ENCODE measurements around the gene SHISA6. TPM values are rescaled to one million over a fixed set of nuclear protein-coding genes. Genes with fewer than 3 reads are reported as not detected.

The SHISA6 gene
- total RNA-seq, 1 experiment from 2014 or later = 2.9 TPM

DNA sequence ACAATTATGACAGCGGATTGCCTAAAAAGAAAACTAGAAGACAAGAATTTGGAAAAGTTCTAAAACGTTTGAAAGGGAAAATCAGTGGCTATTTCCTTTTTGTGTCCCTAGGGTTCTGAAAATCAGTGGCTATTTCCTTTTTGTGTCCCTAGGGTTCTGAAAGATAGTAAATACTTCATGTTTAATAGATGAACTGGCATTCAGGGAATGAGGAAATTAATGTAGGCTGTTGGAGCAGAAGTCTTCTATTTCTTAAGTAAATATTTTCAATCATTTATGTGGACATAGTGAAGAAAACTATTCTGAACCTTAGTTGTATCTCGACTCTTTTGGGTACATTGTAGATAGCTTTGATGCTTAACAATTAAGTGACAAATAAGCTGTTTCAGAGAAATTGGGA lies 78.9 kb downstream of the SHISA6 start:
- no peak overlapping the region for H3K9ac ChIP-seq (ENCODE audit: extremely low read depth, insufficient read length, low read length)
- no peak overlapping the region for H3K23ac ChIP-seq (ENCODE audit: insufficient read length, low read depth, low read length)
- H3K4ac ChIP-seq (ENCODE audit: low read depth, low read length) = no peak overlapping the region
- H4K8ac ChIP-seq (replicated peaks; ENCODE audit: insufficient read length, low read depth, low read length) = no peak overlapping the region
- no peaks in the 10 kb centered on the region for H3K79me2 ChIP-seq (ENCODE audit: insufficient read depth, low read length)
- H2BK12ac ChIP-seq (ENCODE audit: insufficient read length, low read depth, low read length) = no peak overlapping the region
- Mint-ChIP-seq H3K4me3 (no peak overlapping the region), H3K4me1 (no peaks in the 10 kb centered on the region), H3K36me3 (ENCODE audit: insufficient read depth in 1 of 3, low read depth in 3 of 3) (no peaks in the 10 kb centered on the region; a peak in 1 of 7 replicates), H3K27ac (no peak overlapping the region), H3K27me3 (ENCODE audit: low read depth) (no peaks in the 10 kb centered on the region), H3K9me3 (peaks cover 0 to 8% of the 10 kb centered on the region in 2 experiments; a peak in 3 of 5 replicates)
- H3K4me1 ChIP-seq (ENCODE audit: insufficient read depth, low read length) = no peaks in the 10 kb centered on the region
- H3K9me3 ChIP-seq (ENCODE audit: control insufficient read depth, low read depth, low read length) = no peaks in the 10 kb centered on the region
- H2BK20ac ChIP-seq (ENCODE audit: low read depth, low read length, poor library complexity, severe bottlenecking) = no peak overlapping the region
- H2BK15ac ChIP-seq (ENCODE audit: low read depth, low read length) = no peak overlapping the region
- H3K23me2 ChIP-seq (ENCODE audit: insufficient read length, low read depth, low read length, poor library complexity, severe bottlenecking) = no peaks in the 10 kb centered on the region
- H2BK120ac ChIP-seq (ENCODE audit: low read depth, low read length, poor library complexity, severe bottlenecking) = no peak overlapping the region
- H4K5ac ChIP-seq (ENCODE audit: insufficient read length, low read depth, low read length) = no peak overlapping the region
- TF ChIP-seq, protein P1, sequence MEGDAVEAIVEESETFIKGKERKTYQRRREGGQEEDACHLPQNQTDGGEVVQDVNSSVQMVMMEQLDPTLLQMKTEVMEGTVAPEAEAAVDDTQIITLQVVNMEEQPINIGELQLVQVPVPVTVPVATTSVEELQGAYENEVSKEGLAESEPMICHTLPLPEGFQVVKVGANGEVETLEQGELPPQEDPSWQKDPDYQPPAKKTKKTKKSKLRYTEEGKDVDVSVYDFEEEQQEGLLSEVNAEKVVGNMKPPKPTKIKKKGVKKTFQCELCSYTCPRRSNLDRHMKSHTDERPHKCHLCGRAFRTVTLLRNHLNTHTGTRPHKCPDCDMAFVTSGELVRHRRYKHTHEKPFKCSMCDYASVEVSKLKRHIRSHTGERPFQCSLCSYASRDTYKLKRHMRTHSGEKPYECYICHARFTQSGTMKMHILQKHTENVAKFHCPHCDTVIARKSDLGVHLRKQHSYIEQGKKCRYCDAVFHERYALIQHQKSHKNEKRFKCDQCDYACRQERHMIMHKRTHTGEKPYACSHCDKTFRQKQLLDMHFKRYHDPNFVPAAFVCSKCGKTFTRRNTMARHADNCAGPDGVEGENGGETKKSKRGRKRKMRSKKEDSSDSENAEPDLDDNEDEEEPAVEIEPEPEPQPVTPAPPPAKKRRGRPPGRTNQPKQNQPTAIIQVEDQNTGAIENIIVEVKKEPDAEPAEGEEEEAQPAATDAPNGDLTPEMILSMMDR (conservative IDR thresholded peaks at IDR 0.05) = no peak
- no peak overlapping the region for H3T11ph ChIP-seq (ENCODE audit: low read length)
- no peak overlapping the region for H3K4me2 ChIP-seq (ENCODE audit: insufficient read depth, insufficient read length, low read length)
- no peak overlapping the region for H3K27ac ChIP-seq (ENCODE audit: insufficient read length, low read depth, low read length)
- H3K27me3 ChIP-seq (ENCODE audit: insufficient read depth, low read length) = no peaks in the 10 kb centered on the region
- no peak for DNase-seq
- H4K20me1 ChIP-seq (ENCODE audit: control insufficient read depth, insufficient read depth, insufficient read length) = no peaks in the 10 kb centered on the region
- H3K18ac ChIP-seq (ENCODE audit: insufficient read length, low read depth, low read length) = no peak overlapping the region
- WGBS (ENCODE audit: extremely low coverage, insufficient read length, low lambda C conversion rate) = no CpG with 5 or more reads among the region's 3 CpGs
- no peak overlapping the region for H3K56ac ChIP-seq (ENCODE audit: insufficient read length, low read depth, low read length)
- no peak overlapping the region for H2AK5ac ChIP-seq (ENCODE audit: insufficient read length, low read length)
- no peak overlapping the region for H4K91ac ChIP-seq (ENCODE audit: insufficient read length, low read depth, low read length)
- no peaks in the 10 kb centered on the region for H3K79me1 ChIP-seq (ENCODE audit: insufficient read depth, low read depth, low read length, poor library complexity, severe bottlenecking)
- no peak overlapping the region for H2BK5ac ChIP-seq (ENCODE audit: insufficient read length, low read length)
- H3K14ac ChIP-seq (ENCODE audit: insufficient read depth, low read length) = no peak overlapping the region
- no peak overlapping the region for H2AFZ ChIP-seq (ENCODE audit: low read length)
